Stimulated activated CD4-positive, alpha-beta T cell treated with anti-CD3 and anti-CD28 coated beads, Interleukin-15, amount 100 ng/mL, for 24 hours (primary cell): ENCODE measurements around the gene HGF.

Experiments
- DNase-seq: peaks from one replicate; pipeline ENCODE4 v3.0.0-alpha.2; 2020

Gene HGF

DNA sequence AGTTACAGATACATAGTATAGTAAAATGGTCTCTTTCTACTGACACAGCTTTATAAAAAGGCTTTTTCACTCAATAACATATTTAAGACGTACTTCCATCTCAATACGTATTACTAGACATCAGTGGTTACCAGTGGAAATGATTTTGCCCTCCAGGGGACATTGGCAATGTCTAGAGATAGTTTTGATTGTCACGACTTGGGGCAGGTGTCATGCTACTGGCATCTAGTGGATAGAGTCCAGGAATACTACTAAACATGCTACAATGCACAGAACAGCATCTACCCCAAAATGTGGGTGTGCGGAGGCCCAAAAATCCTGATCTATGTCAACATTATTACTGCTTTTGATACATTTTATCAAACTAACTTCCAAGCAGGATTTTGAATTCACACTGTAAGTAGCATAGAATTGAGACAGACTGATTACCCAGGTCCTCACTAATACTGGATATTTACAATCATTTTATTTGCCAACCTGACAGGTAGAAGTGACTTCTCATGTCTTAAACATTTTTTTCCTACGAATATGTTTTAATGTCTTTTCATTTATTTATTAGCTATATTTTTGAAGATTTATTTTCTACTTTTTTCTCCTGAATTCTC is 53.8 kb downstream of the HGF start:
- DNase-seq = no peak

DNA sequence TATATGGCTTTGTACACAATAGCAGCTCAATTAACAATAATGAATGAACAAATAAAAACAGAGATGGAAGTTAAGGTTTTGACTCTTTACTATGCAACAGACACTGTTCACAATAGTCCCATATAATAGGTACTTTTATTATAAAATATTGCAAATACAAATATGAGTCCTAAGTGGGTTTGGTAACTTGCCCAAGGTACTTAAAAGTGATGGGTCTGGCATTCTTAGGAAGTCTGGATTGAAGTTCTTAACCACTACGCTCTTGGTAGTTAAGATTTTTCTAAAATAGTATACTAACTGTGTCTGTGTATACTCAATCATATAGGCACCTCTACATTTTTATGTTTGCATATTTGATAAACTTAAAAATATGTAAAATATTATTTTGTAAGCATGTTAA is 55.5 kb downstream of the HGF start:
- DNase-seq = no peak

DNA sequence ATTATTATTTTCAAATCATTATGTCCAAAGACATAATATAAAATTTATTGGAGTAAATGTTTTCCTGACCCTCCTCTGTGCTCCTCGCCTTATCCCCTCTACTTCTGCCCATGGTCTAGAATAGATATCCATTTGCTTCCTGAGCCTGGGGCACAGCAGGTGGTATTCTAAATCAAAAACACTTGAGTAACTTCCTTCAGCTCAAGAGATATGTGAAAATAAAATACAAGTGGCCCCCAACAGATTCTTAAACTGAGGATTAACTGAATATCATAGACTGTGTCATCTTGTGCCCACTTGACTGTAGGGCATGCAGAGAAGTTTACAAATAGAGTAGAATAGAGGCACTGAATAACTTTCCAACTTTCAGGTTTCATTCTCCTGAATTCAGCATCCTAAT is 59.1 kb downstream of the HGF start:
- no peak for DNase-seq

DNA sequence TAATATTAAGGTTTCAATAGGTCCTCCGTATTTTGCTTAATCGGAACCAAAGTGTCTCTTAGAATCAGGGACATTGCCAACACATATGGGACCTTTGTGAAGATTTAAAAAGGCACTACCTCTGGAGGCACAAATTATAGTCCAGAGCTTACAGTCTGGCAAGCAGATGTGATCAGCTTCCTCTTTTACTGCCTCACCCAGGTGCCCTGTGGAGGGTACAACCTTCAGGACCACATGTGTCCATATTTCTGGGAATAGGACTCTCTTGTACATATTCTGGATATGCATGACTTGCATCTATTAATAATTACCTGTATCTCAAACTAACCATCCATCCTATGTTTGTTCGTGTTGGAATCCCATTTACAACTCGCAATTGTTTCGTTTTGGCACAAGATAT is 60.0 kb downstream of the HGF start:
- no peak for DNase-seq

DNA sequence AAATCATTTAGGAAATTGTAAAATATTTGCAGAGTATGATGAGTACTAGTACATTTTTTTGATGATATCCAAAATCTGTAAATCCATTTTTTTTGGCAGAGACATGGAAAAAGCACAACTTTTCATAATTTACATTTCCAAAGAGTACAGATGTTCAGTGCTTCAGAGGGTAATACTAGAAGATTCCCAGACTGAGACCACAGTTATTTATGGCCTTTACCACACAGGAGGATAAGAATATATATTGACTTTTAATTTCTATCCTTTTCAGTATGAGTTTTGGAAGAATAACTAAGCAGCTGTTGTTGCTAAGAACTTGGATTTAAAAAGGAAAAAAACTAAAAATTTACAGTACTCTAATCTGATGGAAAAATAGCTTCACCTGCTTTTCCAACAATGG is 61.9 kb downstream of the HGF start:
- no peak for DNase-seq

DNA sequence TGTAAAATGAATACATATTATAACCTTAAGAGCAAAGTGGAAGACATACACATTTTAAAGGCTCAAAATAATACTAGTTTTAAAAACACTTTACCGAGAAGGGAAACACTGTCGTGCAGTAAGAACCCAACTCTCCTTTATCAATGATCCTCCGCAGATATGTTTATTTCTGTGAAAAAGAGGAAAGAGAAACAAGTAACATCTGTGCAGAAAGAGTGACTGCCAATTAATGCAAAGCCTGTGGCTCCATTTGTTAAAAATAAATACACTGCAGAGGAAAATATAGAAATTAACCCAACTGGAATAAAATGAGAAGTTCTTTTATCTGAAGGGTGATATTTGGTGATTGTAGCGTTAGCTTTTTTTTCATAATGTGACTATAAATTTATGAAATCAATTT is 62.7 kb downstream of the HGF start:
- DNase-seq = no peak

DNA sequence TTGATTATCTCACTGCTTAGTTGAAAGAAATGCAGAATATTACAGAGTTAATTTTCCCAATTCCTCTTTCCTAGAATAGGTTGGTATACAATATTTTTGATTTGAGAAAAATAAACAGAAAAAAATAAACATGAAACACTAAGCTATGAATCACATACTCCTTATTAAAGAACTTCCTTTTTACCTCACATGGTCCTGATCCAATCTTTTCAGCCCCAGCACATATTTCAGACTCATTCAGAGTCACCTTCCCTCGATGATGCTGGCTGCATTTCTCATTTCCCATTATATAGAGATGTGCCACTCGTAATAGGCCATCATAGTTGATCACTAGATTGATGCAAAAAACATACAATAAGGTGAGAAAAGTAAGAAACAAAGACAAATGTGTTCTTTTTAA is 64.6 kb downstream of the HGF start:
- no peak for DNase-seq

DNA sequence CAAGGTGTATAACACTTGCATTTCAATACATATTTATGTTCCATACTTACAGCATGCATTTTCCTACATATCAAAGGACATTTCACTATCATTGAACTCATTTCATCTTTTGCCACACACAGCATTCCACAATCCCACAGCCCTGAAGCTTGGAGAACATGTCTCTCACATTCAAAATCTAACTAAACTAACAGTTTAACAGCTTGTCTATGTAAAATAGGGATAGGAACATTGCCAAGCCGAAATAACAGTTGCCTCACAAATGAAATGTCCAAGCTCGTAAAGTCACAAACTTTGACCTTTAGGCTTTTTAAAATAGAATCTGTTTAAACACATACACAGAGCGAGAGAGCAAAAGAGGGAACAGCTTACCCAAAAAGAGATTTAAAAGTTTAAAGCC is 65.3 kb downstream of the HGF start:
- DNase-seq = no peak

DNA sequence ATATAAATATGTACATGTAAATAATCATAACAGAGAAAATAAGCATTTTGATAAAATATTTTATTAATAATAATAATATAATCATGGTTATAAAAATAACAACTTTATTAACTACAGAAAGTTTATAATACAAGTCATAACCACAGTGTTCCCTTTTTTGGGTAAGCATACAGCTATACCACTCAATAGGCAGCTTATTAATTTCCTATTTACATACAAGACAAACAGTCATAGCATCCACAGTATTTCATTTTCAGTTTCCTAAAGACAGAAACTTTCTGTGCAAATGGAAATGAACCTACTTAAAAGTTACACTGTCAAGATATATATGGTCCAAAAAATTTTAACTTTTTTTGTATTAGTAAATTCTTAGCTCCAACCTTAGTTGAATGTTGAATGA is 70.9 kb downstream of the HGF start:
- no peak for DNase-seq

DNA sequence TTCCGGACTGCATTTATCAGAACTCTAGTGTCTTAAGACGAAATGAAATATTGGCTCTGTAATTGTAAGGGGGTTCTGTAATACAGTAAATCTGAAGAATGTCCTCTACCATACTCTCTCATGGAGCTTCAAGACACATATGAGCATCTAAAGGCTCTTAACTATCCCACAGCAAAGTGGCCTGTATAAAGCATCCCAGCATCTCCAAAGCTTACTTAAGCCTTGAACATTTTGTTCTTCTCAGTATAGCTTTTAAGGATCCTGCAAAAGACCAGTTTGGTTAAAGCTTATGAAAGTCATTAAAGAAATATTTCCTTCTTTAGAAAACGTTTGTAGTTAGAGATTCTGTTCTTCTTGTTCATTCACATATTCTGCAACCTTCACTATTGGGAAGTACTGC is 75.1 kb downstream of the HGF start:
- DNase-seq = no peak

DNA sequence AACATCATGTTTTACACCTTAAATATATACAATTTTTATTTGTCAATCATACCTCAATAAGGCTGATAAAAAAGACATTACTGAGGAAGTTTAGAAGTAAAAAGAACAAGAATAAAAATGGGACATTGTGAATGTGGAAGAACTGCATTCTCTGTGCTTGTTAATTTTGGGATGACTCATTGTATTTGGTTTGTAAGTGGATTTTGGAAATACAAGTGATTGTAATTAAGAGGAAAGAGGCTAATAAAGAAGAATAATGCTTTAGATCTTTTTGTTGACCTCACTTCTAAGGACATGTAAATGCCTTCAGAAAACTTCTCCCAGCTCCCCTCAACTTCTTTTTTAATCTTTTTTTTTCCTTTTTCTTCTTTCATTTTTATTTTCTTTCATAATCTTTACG is 76.0 kb downstream of the HGF start:
- no peak for DNase-seq

DNA sequence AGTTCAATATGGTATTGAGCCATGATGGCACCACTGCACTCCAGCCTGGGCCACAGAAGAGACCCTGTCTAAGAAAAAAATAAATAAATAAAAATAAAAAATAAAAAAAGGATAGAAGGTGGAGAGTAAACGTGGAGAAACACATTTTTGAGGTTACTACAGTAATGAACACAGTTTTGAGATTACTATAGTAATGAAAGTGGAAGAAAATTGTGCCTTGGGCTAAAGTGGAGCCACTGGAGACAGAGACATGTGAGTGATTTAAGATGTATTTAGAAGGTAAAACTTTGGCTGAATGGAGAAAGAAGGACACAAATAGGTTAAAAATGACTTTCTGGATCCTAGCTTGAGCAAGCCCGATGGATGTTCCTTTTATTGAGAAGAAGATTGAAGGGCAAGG is 76.8 kb downstream of the HGF start:
- no peak for DNase-seq

DNA sequence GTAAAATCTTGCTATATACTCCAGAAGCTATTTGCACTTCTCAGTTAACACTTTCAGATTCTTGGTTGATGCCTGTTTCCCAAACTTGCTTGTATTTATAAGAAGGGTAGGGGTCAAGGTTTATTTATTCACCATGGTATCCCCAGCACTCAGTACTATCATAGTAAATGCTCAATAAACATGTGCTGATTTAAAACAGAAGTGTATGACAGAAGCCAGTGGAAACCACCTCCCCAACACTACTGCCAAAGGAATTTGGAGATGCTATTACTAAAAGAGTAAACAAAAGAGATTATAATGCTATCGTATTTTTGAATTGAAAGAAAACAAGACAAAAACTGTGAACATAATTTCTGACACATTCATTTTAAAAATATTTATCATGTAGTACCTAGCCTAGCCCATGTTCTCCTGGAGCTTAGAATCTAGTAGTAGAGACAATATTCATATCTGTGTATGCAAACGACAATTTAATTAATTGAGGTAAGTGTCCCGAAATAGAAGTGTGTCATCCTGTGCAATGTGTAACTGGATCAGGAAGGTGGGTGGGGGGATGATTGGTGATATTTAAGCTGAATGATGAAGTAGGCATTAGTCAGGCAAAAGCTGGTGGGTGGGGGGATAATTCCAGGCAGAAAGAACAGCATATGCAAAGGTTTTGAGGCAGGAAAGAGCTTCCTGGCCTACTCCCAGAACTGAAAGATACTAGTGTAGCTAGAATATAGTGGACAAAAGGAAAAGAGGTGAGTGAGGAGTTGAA is 77.5 kb downstream of the HGF start:
- DNase-seq = no peak

DNA sequence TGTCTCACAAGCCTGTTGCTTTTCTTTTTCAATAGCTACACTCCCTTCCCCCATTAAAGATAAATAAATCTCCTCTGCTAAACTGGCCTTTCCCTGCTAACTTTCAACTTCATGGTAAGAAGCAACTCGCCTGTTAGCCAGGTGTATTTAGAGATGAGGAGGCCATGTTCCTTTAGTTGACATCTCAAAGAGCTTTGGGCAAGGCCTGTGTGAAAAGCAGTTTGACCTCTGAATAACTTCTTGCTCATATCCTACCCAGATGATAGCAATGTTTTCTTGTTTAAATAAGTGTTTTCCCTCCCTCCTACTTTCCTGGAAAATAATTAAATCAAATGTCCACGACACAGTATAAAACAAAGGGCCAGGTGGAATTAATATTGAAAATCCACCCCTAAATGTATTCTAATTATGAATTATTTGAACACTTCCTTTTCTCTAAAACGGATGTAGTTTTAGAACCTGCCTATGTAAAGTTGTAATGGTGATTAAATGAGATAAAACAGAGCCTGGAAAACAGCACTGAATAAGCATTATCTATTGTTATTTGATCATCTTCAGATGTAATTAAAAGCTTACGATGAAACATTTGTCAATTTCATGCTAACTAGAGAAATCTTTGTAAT is 78.5 kb downstream of the HGF start:
- DNase-seq = no peak

DNA sequence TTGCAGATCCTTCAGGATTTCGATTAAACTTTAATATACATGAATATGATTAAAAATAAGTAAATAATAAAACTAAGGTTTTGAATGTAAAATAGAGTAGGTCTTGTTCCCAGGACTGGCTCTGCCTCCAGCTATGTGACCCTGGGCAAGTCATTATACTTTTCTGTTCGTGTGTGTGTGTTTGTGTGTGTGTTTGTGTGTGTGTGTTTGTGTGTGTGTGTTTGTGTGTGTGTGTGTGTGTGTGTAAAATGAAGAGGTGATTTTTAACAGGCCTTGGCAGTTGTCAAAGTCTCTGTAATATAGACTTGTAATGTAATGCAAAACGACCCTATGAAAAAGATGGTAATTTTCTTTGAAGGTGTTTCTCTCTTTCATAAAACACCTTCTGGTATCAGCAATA is 79.2 kb downstream of the HGF start:
- DNase-seq = no peak

DNA sequence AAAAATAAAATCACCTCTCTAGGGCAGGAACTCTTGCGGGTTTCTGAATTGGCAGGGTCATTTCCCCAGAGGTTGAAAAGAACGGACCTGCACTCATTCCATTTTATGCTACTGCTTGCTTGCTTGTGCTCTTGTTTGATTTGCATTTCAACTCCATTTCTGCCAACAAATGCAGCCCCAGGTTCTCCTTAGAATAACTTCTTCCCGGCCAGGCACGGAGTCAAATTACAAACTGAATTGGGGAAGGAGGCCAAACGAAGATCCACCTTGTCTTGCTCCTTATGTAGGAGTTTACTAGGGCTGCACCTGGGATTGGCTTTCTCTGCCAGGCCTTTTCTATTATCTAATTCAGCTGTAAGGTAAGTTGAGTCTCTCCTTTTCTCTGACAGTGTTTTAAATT is 79.6 kb downstream of the HGF start:
- no peak for DNase-seq

DNA sequence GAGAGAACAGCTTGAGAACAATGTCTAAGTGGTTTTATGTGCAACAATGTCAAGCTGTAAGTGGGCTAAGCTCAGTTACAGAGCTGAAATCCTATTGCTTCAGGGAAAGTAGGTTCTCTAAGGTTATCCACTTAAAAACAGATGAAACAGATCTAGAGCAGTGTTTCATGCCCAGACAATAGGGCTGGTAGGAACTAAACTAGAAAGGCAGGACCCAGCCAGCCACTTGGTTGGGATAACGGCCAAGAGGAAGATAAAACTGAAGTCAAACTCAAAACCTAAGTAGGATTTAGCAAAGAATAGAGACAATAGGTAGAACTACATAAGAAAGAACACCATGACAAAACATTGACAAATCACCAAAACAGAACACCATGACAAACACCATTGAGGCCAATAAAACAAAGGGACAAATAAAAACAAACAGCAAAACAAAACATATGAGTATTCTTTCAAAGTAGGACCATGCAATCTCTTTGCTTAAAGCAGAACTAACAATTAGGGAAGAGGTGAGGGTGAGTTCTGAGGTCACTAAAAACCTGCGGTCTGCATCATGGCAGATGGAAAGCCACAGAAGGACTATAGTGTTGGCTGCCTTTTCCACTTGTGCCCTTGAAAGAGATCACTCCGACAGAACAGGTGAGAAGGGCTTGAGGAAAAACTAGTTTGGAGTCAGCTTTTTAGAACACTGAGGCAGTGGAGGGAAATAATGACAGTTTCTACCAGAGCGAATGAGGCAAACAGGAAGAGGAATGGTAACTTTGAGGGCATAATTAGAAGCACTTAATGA is 81.0 kb downstream of the HGF start:
- DNase-seq = no peak

DNA sequence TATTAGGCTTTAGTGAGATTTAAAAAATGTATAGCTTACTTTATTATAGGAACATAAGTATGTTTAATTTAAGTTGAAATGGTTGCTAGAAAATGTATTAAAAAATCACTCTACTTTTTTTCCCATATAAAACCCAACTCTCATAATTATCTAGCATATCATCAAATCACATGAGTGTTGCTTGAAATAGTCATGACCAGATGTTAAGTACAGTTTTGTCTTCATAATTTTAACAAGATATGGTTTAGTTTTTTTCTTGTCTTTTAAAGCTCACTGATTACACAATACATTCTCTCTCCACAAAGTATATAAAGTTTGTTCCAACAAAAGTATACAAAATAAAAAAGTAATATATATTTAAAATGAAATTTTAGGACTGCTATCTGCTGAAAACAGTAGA is 82.8 kb downstream of the HGF start:
- no peak for DNase-seq

DNA sequence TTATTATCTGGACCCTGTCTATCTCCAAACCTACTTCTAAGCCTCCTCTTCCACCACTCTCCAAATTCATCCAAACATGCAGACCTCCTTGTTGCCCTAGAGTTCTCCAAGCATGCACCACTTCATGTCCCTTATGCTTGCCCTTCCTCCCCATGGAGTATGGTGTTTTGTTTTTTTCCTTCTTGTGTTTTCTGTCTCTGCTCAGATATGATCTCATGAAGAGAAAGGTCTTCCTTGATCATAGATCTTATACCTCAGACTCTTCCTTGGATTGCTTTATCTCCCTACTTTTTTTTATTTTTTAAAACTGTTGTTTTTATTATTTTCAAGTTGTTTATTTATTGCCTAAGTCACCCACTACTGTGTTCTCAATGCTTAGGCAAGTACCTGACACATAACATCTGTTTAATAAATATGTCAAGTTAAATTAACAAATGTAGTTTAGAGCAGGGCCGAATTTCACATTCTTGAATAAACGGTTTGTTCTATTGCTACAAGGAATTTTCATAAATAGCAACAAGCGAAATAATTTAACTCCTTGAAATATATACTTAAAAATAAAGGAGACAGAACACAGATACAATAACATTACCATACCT is 84.5 kb downstream of the HGF start:
- no peak for DNase-seq

DNA sequence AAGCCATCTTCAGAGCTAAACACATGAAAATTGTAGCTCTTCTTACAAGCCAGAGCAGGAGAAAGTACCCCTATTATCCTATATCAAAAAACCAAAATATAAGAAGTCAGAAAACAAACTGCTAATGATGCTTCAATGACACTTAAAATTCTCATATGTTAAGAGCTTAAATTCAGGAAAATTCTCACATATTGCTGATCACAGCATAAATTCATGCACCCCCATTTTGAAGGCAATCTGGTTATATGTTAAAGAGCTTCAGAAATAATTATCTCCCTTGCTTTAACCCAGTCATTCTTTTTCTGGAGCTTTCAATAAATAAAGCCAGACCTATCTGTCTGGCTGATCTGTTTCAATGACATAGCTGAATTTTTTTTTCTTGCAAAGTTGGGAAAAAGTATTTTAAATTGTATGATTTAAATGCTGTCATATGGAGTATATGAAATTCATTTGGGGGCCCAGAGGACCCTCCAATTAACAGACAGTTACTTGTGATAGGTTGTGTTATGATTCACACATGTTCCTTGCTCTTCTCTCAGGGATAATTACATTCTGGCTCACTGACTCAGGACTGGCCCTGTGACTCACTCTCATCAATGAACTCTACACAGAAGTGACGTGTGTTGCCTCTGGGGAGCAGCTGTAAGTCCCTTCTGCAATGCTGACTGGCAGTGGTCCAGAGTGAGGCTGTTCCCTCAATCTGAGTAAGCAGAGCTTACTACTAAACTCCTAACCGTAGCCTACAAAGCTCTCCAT is 85.2 kb downstream of the HGF start:
- no peak for DNase-seq

DNA sequence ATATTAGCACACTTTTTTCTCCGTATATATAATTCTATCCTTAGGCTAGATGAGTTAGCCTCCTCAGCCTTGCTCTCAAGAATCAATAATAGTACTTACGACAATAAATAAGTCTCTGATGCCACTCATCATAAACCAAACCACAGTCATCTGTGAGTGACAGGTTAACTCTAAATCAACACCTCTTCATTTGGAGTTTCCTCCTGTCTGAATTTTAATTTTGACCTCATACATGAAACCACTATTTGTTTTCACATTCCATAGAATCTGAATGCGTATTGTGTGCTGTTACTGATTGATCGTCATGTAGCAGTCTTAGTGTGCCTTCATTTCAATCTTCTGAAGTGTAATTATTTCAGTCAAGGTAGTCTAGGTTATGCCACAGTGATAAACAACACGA is 85.8 kb downstream of the HGF start:
- no peak for DNase-seq

DNA sequence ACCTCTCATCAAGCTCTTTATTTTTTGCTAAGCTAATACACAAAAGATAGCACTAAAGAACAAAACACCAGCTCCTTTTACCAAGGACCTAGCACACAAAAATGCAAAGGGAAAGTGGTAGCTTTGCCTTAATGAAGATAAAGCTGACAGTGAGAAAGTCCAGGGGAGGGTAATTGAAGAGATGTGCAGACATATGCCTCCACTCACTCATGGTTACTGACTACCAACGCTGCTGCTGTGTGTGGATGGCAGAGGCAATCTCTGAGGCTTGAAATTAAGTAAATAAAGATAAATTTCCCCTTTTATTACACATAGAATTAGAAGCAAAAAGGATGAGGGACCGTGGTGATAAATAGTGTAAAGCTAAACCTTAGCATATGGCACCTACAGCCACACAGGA is 87.0 kb downstream of the HGF start:
- no peak for DNase-seq

DNA sequence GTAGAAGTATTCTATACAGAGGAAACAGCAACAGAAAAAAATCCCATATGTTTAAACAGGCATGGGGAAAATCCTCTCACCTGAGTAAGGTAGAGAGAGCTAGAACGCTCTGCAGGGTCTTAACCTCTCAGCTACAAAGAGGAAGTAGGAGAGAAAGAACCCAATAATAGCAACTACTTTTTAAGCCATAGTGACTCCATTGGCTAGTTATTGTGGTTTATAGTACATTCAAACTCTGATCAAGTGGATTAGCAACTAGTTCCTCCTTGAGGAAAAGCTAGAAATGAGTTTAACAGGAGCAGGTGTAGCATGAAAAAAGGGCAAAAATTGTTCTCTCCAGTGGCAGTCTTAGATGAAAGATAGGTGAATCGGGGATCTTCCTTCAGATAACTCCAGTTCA is 89.7 kb downstream of the HGF start:
- DNase-seq = no peak
